NCI-H2196 treated with DMSO at 0.1 percent for 48 hours (cell line): ENCODE data around the gene PLEKHH3.
A peak's percentile ranks its signal among the peaks of the same experiment; 100 is the strongest.

Experiments used
- DNase-seq: peaks from one replicate; lab custom pipeline; 2025; ENCODE audit not compliant: unreplicated experiment; lab: John Stamatoyannopoulos, UW

Gene PLEKHH3

DNA sequence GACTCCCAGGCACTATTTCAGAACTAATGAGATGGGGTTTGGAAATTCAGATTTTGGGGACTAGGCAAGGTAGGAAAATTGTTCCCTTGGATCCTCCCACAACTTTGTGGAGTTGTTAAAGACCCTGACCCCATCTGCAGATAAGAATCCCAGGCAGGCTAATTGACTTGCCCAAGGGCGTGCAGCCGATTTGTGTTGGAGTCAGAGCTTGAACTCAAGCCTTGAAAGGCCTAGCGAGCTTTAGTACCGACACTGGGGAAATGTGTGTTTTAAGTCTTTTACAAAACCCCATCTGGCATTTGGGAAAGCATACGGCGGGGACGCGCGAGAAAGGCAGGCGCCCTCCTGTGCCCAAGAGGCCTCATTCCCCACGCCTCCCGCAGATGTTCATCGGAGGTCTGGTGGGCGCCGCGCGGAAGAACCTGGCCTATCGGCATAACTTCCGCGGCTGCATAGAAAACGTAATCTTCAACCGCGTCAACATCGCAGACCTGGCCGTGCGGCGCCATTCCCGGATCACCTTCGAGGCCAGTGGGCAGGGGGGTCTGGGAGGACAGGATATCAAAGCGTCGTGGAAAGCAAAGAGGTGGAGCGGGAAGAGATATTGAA lies 9.8 kb upstream of the PLEKHH3 start:
- DNase-seq, result no peak

DNA sequence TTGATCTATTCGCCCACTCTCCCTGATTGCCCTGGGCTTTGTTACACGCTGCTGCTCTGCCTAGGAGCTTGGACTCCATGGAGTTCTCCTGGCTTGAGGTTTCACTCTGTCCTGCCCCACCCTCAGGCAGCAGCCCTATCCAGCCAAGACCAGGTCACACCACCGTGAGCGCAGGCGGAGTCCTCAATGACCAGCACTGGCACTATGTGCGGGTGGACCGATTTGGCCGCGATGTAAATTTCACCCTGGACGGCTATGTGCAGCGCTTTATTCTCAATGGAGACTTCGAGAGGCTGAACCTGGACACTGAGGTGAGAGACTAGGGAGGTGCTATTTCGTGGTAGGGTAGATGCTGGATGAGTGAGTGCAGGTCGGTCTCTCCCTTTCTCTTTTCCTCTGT lies 9.0 kb upstream of the PLEKHH3 start:
- no peak for DNase-seq

DNA sequence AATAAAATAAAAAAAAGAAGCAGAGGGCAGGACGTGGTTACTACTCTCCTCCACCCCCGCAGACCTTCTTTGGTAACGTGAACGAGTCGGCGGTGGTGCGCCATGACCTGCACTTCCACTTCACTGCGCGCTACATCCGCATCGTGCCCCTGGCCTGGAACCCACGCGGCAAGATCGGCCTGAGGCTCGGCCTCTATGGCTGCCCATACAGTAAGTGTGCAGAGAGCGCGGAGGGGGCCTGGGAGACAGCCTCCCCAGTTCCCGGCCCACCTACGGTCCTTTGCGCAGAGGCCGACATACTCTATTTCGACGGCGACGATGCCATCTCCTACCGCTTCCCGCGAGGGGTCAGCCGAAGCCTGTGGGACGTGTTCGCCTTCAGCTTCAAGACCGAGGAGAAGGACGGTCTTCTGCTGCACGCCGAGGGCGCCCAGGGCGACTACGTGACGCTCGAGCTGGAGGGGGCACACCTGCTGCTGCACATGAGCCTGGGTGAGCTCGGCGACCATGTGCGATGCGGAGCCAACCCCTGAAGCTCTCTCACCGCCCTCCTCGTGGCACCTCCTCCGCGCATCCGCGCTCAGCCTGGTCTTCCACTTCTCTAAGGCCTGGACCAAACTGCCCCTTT lies 8.2 kb upstream of the PLEKHH3 start:
- DNase-seq, result no peak

DNA sequence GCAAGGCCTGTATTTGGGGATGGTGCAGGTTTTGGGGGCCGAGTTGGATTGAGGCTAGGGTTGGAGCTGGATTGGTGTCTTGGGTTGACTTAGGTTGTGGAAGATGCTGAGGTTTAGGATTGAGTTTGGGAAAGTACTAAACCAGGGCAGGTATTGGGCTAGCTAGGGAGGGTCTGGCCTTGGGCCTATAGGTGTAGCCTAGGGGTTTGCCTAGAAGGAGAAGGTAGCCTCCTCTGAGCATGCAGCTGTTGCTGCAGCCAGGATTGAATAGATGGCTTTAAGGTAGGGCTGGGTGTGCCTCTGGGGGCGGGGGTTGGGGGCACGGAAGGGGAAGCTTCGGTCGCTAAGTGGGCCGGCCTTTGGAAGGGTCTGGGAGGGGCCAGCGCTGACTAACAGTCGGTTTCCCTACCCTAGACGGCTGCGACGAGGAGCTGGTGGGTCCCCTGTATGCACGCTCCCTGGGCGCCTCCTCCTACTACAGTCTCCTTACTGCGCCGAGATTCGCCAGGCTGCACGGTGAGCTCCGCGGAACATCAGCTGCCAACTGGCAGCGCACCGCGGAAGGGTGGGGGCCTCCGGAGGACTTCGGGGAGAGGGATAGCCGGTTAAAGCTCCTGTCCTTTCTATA lies 6.7 kb upstream of the PLEKHH3 start:
- no peak for DNase-seq

DNA sequence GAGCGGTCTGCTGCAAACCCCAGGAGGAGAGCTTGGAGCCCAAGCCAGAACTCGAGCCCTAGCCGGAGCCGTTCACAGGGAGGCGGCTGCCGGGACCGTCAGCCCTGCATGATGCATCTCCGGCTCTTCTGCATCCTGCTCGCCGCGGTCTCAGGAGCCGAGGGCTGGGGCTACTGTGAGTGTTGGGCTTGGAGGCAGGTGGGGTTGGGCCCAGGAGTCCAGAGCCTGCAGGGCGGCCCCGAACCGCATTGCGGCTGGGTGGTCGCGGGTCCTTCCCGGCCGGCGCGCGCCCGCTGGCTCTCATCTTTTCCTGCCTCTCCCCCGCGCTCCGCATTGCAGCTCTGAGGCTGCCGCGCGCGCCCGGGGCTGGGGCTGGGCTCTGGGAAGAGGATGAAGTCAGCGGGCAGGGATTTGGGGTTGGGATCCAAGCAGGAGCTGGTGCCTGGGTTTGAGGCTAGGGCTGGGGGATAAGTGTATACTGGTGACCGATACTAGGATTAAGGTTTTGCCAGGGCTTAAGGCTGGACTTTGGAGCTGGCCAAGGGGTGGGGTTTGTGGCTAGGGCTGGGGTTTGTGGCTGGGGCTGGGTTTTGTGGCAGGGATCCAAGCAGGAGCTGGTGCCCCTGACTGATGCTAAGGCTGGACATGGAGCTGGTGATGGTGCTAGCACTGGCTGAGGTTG lies 6.1 kb upstream of the PLEKHH3 start:
- no peak for DNase-seq

DNA sequence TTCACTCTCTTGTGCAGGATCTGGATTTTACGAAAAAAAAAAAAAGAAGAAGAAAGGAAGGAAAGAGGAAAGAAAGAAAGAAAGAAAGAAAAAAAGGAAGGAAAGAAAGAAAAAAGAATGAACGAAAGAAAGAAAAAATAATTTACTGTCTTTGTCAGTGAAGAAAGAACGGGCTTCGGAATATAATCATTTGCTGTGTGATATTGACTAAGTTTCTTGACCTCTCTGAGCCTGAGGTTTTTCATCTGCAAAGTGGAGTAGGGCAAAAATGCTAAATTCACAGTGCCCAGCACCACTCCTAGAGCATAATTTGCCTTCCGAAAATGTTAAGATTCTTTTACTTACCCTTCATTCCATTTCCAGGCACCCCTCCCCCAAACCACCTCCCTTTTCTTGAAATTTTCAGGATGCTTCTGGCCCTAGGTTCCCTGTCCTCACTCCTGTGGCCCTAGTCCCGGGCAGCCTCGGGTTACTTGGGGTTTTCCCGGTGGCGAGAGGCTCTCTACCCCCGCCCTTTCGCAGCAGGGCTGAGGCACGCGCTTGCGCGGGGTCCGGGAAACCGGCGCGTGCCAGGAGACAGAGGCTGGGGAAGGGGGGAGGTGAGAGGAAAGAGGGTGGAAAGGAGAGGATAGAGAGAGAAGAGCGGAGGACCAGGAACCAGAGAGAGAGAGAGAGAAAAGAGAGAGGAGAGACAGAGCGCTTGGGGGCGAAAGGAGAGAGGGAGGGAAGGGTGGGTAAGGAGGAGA lies 5.4 kb upstream of the PLEKHH3 start, which contains the start of gene CNTNAP1:
Gene CNTNAP1, plus strand, starts transcription at position 556 of the 746 bp plus-strand sequence. CDS start 299 bp downstream, outside the sequence.
- no peak for DNase-seq

DNA sequence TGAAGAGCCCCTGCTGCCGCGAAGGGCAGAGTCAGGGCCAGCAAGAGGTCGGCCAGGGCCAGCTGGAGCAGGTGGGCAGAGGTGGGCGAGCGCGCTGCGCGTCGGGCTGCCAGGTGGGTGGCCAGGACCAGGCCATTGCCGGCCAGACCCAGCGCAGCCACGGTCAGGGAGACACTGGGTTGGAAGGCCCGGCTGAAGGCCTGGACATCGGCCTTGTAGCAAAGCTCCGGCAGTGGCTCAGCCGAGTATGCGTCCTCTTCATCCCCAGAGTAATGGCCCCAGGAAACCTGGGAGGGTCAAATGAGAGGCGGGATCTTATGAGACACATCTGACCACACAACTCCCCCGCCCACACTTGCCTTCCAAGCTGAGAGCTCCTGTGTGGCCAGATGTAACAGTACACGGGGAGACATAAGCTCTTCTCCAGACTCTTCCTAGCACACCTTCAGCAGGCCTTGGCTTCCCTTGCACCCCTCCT lies 3.6 kb upstream of the PLEKHH3 start:
- DNase-seq, result no peak

DNA sequence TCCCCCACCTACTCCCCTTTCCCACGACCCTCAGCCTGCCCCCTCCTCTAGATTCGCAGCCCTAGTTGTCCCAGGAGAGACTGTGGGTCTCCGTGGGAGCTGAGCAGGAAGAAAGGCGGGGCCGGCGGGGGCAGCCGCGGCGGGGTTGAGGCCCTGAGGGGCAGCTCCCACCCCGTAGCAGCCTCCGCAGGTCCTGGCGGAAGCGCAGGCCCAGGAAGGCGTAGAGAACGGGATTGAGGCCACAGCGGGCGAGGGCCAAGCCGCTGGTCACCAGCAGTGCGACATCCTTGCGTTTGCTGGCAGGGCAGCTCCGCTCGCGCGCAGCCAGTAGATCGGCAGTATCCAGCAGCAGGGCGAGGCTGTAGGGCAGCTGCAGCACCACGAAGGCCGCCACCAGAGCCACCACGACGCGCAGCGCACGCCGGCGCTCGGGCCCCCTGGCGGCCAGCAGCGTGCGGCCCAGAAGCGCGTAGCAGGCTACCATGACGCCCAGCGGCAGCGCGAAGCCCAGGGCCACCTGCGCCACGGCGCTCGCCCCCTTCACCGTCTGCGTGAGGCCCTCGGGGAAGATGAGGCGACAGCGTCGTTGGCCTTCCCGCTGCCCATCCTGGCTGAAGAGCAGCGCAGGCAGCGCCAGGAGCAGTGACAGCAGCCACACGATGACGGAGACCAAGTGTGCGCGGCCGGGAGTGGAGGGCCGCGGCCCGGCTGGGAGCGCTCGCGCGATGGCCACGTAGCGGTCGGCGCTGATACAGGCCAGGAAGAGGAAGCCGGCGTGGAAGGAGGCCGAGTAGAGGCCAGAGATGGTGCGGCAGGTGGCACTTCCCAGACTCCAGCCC lies 2.9 kb upstream of the PLEKHH3 start:
- no peak for DNase-seq

DNA sequence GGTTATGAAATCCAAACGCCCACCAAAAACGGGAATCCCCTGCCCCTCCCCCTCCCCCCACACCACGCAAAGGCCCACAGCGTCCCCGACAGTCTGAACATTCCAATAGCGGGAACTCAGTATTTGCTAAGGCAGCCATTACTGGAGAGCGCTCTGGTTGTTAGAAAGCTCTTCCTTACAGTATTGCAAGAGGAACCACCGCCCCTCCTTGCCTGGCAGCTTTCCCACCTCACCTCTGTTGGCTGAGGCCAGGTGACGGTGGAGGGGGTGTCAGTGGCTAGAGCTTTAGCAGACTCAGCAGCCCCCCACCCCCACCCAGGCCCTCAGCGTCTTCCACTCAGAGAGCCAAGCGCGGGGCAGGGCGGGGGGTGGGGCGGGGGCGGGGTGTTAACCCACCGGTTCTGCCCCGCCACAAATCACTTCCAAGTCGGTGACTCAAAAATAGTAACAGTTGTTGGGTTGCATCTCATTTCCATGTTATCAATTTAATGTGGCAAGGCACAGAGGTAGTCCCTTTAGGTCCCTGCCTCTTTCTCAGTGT lies 2.2 kb upstream of the PLEKHH3 start:
- peak; percentile 2 for DNase-seq

DNA sequence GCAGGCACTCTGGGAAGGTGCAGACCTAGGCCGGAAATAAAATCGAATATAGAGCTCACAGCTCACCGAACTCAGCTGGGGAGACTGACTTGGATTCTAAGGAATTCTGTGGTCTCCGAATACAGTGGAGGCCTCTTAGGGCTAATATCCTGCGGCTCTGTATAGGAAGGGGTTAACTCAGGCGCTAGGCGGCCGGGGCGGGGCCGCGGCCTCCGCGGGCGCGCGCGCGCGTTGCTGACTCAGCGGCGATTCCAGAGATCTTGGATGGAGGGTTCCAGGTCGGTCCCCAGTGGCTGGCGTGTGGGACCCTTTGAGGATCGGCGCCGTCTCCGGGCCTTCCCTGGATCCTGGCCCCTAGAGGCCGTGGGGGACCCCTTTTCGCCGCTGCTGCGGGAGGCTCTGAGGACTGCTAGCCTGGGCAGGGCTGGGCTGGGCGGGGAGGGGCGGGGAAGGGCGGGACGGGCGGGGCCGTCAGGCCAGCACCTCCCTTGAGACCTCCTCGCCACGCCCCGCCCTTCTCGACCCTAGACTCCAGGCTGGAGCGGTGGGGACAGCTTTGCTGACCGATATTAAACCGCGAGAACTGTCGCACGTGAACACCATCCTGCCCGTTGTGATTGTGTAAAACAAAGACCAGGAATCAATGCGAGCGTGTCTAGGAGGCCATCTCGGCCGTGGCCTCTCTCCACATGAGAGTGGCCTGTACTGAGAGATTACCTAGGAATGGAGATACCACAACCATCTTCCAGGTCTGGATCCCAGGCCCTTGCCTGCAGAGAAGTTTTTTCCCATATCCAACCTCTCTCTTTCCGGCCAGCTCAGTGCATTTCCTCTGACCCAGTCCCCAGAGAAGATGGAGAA lies 1.4 kb upstream of the PLEKHH3 start:
- DNase-seq, result peak; percentile 48

DNA sequence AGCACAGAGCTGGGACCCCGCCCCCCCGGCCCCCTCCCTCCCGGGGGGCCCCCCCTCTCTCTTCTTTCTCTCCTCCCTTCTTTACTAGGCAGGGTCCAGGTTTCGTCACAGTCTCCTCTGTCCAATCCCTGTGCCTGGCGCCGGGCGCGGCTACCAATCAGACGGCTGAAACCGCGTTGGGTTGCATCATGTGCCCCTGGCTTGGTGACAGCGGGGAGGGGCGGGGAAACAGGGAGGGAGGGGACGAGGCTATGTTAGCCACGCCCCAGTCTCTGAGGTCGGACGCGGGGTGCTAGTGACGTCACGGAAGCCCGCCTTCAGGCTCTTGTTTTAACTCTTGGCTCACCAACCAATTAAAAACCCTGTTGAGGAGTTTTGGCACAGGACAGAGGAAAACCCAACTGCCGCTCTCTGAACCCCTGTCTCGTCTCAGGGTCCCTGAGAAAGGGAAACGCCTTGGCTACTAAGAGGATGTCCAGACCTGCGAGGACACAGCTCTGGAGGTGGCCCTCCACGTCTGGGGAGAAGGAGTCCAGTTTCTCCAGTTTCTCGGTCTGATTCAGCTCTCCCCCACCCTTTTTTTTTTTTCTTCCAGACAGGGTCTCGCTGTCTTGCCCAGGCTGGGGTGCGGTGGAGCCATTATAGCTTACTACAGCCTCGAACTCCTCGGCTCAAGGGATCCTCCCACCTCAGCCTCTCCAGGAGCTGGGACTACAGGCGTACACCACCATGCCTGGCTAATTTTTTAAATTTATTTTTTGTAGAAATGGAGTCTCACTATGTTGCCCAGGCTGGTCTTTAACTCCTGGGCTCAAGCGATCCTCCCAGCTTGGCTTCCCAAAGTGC lies 441 bp upstream of the PLEKHH3 start:
- peak; percentile 87 for DNase-seq

DNA sequence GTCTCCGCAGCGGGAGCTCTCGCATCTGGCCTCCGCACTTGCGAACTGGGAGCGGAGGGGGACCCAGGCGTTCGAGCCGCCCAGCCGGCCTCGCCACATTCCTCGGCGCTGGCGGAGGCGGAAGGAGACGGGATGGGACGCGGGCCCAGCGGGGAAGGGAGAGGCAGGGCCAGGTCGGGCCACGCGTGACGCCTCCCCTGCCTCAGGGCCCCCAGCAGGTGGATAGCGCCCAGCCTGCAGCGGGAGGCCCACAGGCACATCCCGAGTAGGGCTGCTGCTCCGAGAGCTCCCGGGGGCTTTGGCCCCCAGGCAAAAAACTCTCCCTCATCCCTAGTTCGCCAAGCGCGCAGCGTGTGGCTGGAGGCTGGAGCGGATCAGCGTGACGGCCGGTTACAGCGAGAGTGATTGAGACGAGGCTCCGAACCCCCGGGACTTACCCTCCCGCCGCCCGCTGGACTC lies 800 bp downstream of the PLEKHH3 start:
- no peak for DNase-seq

DNA sequence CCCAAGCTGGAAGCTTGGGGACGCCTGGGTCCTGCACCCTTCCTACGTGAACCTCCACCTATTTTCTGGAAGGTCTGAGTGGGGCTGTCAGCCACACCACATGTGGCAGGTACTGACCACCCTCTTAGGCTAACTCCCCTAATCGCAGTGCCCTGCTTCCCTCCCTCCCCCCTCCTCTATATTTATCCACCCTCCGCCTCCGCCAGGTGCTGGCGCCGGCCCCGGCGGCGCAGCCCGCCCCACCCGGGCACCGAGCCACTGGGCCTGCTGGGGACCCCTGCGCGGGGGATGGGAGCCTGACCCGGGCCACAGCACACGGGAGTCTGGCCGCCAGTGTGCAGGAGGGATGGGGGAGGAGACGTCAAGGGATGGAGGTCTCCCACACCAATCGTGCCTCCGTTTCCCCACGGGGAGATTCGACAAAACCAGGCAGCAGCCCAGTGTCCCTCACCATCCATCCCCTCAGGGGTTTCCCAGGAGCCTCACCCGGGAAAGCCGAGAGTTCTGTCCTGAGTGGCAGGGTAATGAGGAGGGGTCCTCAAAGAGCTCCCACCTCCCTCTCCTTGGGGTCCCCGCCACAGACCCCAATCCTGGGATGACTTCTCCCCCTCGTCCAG lies 1.3 kb downstream of the PLEKHH3 start:
- DNase-seq, result peak; percentile 9

DNA sequence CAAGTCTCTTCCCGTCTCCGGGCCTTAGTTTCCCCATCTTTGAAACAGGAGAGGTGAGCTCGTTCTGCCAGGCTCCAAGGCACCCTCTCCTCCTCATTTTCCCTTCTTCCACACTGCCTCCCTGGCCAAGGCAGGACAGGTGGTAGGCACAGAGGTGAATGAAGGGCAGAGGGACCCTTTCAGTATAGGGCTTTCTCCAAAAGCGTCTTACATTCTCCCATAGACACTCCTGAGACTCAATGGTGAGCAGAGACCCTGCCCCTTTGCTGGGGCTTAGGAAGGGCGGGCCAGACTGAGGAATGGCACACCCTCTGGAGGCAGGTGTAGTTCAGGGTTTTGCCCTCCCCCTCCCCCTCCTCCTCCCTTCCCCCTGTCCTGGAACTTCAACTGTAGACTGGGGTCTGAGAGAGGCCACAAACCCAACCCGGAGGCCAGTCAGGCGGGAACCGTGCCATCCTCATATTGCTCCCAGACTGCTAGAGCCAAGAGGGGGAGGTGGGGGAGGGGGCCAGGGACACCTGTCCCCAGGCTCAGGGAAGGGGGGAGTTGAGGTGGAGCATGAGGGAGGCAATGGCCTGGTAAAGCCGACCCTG lies 1.9 kb downstream of the PLEKHH3 start:
- no peak for DNase-seq

DNA sequence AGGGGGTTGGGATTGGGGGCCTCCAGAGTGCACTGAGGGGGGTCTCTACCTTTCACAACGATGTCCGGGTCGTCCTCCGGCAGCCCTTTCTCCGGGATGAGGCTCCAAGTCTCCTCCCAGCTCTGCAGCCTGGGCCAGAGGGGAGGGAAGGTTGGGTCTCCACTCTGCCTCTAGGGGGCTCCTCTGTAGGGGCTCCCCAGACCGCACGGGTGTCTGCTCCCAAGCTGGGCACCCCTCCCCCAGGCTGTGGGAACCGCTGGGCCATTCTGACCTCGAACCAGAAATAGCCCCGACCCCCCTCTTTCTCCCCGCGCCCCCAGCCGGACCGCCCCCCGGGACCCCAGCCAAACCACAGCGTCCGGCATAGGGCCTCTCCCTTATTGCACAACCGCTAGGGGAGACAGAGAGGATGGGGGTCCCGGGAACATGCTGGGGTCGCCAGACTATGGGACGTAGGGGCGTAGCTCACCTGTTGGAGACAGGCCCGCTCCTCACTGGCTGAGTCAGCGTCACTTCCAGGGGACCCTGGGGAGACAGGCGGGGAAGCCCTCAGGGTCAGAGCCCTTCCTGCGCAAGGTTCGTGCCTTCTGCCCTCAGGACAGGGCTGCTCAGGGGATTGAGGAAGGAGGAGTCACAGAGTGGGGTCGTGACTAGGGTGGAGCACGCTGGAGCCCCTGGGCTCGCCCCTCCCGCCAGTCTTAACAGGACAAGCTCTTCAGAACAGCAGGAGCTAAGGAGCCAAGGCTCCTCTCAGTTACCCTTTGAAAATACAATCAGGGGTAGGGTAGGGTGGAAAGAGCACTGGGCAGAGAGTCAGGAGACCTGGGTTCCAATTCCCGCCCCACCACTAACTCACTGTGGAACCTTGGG lies 2.7 kb downstream of the PLEKHH3 start:
- DNase-seq, result no peak

DNA sequence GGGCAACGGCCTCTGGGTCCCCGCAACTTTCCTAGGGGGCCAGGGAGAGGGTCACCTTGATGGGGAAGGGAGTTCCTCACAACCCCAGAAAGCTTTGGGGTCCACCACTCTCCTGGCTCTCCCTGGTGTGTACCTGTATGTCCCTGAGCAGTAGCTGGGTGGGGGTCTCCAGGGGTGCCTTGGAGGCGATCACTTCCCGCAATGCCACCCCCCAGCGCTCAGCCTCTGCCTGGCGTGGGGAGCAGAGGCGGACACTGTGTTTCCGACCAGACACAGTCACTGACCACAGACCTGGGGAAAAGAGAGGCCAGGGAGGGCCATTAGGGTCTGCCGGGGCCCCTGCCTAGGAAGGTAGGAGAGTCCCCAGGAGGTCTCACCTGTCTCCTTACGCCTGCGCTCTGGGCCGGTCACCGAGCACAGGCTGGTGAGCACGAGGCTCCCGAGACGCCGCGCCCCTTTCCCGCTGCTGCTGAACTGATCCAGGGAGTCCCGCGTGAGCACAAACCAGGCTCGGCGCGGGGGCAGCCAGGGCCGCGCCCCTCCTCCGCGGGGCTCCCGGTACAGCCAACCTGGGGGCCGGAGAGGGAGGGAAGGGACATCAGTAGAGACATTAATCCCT lies 3.4 kb downstream of the PLEKHH3 start:
- no peak for DNase-seq
